Right lobe of liver (tissue), 4 donors: ENCODE data around the gene P2RY14.

Experiments
- CTCF ChIP-seq, 4 donors: fragments of 200-600 bp in 3 of 4; fragments of 450-650 bp in 1 of 4; IDR thresholded peaks; one replicate each; pipeline versions ENCODE4 v1.5.1 to v1.8.0; 2016 to 2022; ENCODE audit warnings: antibody characterized with exemption in 4 of 4, mild to moderate bottlenecking in 2 of 4
- POLR2A ChIP-seq: fragments of 450-650 bp; IDR thresholded peaks from one replicate; pipeline ENCODE4 v1.6.1; 2017; ENCODE audit warnings: antibody characterized with exemption, mild to moderate bottlenecking
- donor health status: DM: no; HTN: no; CAD: no.
- donor health status: DM: no; HTN: no; CAD: no.
- donor health status: DM: no; HTN: yes; CAD: no.

DNA sequence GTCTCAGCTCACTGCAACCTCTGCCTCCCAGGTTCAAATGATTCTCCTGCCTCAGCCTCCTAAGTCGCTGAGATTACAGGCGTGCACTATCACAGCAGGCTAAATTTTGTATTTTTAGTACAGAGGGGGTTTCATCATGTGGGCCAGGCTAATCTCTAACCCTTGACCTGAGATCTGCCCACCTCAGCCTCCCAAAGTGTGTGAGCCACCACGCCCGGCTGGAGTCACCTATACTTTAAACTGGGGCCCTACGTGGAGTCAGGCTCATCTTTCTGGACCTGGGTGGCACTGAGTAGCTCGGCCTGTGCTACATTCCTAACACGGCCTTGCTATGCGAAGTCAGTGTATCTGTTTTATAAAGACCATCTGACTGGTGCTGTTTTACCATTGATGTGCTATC, 81.1 kb downstream of the P2RY14 start:
- TF ChIP-seq CTCF (IDR thresholded peaks at IDR 0.05), result no peak
- no peak for TF ChIP-seq POLR2A
